HTR-8/SVneo (cell line): ENCODE results near the gene STARD4.

Experiments
- DNase-seq: peaks from one replicate; pipeline ENCODE4 v3.0.0; 2011; ENCODE audit warnings: low spot score, mixed read lengths; ENCODE audit not compliant: insufficient read length
- FAIRE-seq: peaks from 2 replicates; lab custom pipeline; 2011; peaks lifted over from hg19 to GRCh38; lab: Jason Lieb, UNC

The STARD4 gene

GRCh38 chr5:111512375-111513130 lies at the start of gene STARD4:
STARD4 (minus strand) TSS chr5:111512535; CDS start chr5:111507433, 5,102 bp downstream.
- peak; percentile 97 for FAIRE-seq
- DNase-seq, result peak; percentile 94

- no peak for DNase-seq
- no peak for FAIRE-seq
Observed at GRCh38 chr5:111559680-111560079, 47.3 kb upstream of the STARD4 start.

- no peak for FAIRE-seq
- DNase-seq, result no peak
Observed at GRCh38 chr5:111557686-111558085, 45.4 kb upstream of the STARD4 start.

GRCh38 chr5:111557111-111557510 lies 44.8 kb upstream of the STARD4 start:
- no peak for FAIRE-seq
- DNase-seq, result no peak

- FAIRE-seq (no peak), DNase-seq (no peak)
Observed at GRCh38 chr5:111556501-111556900, 44.2 kb upstream of the STARD4 start.

GRCh38 chr5:111555760-111556159 lies 43.4 kb upstream of the STARD4 start:
- no peak for FAIRE-seq

GRCh38 chr5:111553868-111554267 lies 41.5 kb upstream of the STARD4 start:
- DNase-seq (no peak), FAIRE-seq (peak; percentile 26)

More at GRCh38 chr5:111555760-111556159, 43.4 kb upstream of the STARD4 start:
- DNase-seq, result no peak

GRCh38 chr5:111552896-111553295 lies 40.6 kb upstream of the STARD4 start:
- FAIRE-seq, result no peak
- no peak for DNase-seq

- FAIRE-seq (no peak), DNase-seq (no peak)
Observed at GRCh38 chr5:111552492-111552891, 40.2 kb upstream of the STARD4 start.

GRCh38 chr5:111551569-111552275 lies 39.4 kb upstream of the STARD4 start:
- no peak for FAIRE-seq
- DNase-seq, result no peak

GRCh38 chr5:111551161-111551560 lies 38.8 kb upstream of the STARD4 start:
- no peak for FAIRE-seq

GRCh38 chr5:111550282-111551020 lies 38.1 kb upstream of the STARD4 start:
- DNase-seq (peak; percentile 83), FAIRE-seq (peak; percentile 65)

More at GRCh38 chr5:111551161-111551560, 38.8 kb upstream of the STARD4 start:
- DNase-seq, result no peak

GRCh38 chr5:111548992-111549649 lies 36.8 kb upstream of the STARD4 start:
- FAIRE-seq (no peak), DNase-seq (no peak)

GRCh38 chr5:111548348-111548950 lies 36.1 kb upstream of the STARD4 start:
- DNase-seq (no peak), FAIRE-seq (no peak)

GRCh38 chr5:111545031-111545430 lies 32.7 kb upstream of the STARD4 start:
- FAIRE-seq (no peak), DNase-seq (no peak)

- FAIRE-seq (no peak), DNase-seq (no peak)
Observed at GRCh38 chr5:111537141-111538024, 25.0 kb upstream of the STARD4 start.

- DNase-seq (no peak), FAIRE-seq (no peak)
Observed at GRCh38 chr5:111535879-111536549, 23.7 kb upstream of the STARD4 start.

GRCh38 chr5:111532886-111533582 lies 20.7 kb upstream of the STARD4 start:
- DNase-seq, result no peak
- no peak for FAIRE-seq
